Karpas-422 (cell line): Measurements from ENCODE around the gene PIEZO1. TPM values are rescaled to one million over a fixed set of nuclear protein-coding genes. Genes with fewer than 3 reads are reported as not detected.

ENCODE experiments used
- DNase-seq: peaks from one replicate; pipeline ENCODE4 v3.0.0-alpha.2; 2015
- H2AFZ ChIP-seq: fragments of 200-600 bp; sonication (generic); 2 replicates; pipeline ENCODE4 v1.6.1; 2014; ENCODE audit warnings: antibody characterized with exemption, low read length, mixed read lengths
- H3K27ac ChIP-seq: fragments of 200-600 bp; sonication (generic); 2 replicates; pipeline ENCODE4 v1.5.1; 2014; ENCODE audit warnings: mild to moderate bottlenecking, low read length, moderate library complexity
- H3K27me3 ChIP-seq: fragments of 200-600 bp; sonication (generic); 2 replicates; pipeline ENCODE4 v1.6.1; 2014; ENCODE audit warnings: low read length, mixed read lengths
- H3K36me3 ChIP-seq: fragments of 200-600 bp; sonication (generic); 2 replicates; pipeline ENCODE4 v1.6.1; 2014; ENCODE audit warnings: low read length, mixed read lengths; ENCODE audit not compliant: insufficient read depth
- H3K4me1 ChIP-seq: fragments of 200-600 bp; sonication (generic); 2 replicates; pipeline ENCODE4 v1.6.1; 2014; ENCODE audit warnings: mild to moderate bottlenecking, low read length, mixed read lengths
- H3K4me2 ChIP-seq: fragments of 200-600 bp; sonication (generic); 2 replicates; pipeline ENCODE4 v1.6.1; 2014; ENCODE audit warnings: low read length, low read depth, mild to moderate bottlenecking; ENCODE audit not compliant: poor library complexity, severe bottlenecking
- H3K4me3 ChIP-seq: fragments of 200-600 bp; sonication (generic); 2 replicates; pipeline ENCODE4 v1.5.1; 2014; ENCODE audit warnings: mild to moderate bottlenecking, antibody characterized with exemption, low read length, mixed read lengths
- H3K79me2 ChIP-seq: fragments of 200-600 bp; sonication (generic); 2 replicates; pipeline ENCODE4 v1.6.1; 2014; ENCODE audit warnings: mild to moderate bottlenecking, low read length, mixed read lengths
- H3K9ac ChIP-seq: fragments of 200-600 bp; sonication (generic); 2 replicates; pipeline ENCODE4 v1.6.0; 2014; ENCODE audit warnings: low read length
- H3K9me2 ChIP-seq: fragments of 200-600 bp; sonication (generic), shearing (Covaris generic); replicated peaks from 2 replicates; pipeline ENCODE4 v1.6.0; 2014; ENCODE audit warnings: mild to moderate bottlenecking, low read length, moderate library complexity; ENCODE audit not compliant: insufficient read depth
- H3K9me3 ChIP-seq: fragments of 300-700, 200-600 bp; sonication (generic); 2 replicates; pipeline ENCODE4 v1.6.1; 2014; ENCODE audit warnings: low read length, mixed read lengths
- H4K20me1 ChIP-seq: fragments of 200-600 bp; sonication (generic); 2 replicates; pipeline ENCODE4 v1.6.1; 2014; ENCODE audit warnings: mild to moderate bottlenecking, antibody characterized with exemption, low read length, low read depth; ENCODE audit not compliant: insufficient read depth
- total RNA-seq: library from RNA; depleted of rRNA; stranded (reverse); fragments of >200 nt; shearing (Covaris generic); gene quantifications from 2 replicates; pipeline ENCODE4 v1.2.3, GENCODE V29; 2014; ENCODE audit warnings: low replicate concordance

The PIEZO1 gene
- total RNA-seq, 1 experiment from 2014 or later: 1.8 TPM

DNA sequence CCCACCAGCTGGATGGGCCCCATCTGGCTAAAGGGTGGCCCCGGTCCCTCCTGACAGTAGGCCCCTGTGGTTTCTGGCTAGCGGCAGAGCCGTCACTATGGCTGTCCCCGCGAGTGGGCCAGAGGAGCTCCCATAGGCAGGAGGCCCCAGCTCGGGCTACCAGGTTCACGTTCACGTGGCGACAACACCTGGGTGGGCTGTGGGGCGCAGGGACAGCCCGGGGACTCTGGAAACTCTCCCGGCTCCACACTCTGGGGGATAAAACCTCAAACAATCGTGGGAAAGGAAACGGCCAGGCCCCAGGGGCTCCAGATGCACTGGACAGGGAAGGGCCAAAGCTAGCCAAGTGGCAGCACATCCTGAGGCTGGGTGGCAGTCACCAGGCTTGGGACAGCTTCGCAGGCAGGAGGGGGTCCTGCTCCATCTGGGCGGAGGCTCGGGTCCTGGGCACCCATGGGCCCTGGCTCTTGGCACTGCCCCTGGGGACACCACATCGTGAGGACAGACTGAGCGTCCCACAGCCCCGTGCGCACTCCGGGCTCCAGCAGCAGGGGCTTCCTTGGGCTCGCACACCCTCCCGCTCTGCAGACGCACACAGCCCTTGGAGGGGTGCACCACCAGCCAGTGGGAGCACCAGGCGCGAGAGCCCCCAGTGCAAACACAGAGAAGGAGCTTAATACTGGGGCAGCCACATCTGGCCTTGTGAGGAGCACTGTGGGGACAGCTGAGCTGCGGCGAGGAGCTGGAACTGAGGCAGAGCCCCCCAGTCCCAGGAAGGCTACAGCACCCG is 83.2 kb downstream of the PIEZO1 start:
- Histone ChIP-seq H3K79me2 (peaks cover 9% of the 10 kb centered on the region; the same call in 1 of the 2 replicates), H3K4me2 (peak overlapping the region; percentile 79), H3K9me2 (no peaks in the 10 kb centered on the region)

DNA sequence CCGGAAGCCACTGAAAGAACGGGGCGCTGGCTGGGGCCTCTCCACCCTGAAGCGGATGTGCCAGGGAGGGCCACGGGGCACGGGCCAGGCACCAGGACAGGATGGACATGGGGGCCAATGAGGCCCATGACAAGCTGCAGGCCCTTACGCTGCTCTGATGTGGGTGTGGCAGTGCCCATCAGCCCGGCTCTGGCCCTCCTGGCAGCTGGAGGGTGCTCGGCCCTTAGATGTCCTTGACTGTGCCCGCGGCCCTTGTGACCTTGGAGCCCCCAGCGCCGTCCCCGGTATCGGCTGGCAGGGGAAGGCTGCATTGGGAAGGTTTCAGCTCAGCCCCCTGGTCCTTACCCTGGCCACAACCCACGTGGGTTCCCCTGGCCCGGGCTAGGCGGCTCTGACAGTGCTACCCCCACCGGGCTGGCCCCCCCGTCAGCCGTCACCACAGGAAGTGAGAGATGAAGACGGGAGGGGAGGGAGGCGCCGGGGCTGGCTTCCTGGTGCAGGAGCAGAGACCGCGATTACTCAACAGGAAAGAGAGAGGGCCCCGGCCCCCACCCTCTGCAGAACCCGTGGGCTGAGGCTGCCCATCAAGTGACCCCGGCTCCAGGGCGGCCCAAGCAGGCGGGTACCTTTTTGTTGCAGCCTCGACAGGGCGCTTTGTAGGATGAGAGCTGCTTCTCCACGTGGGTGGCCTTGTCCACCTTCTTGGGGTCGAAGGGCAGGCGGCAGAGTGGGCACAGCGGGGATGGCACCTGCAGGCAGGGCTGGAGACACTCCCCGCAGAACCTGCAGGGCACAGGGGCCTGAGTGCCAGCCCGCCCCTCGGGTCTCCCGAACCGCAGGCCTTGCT is 84.2 kb downstream of the PIEZO1 start:
- Histone ChIP-seq H3K36me3 (no peaks in the 10 kb centered on the region), H3K9me2 (no peaks in the 10 kb centered on the region), H3K4me1 (peaks cover 44% of the 10 kb centered on the region), H2AFZ (no peak overlapping the region), H3K9ac (peak overlapping the region; percentile 83), H3K9me3 (no peaks in the 10 kb centered on the region), H3K4me2 (peak overlapping the region; percentile 79), H4K20me1 (peaks cover 21% of the 10 kb centered on the region; the same call in 1 of the 2 replicates), H3K27me3 (no peaks in the 10 kb centered on the region), H3K4me3 (peak overlapping the region; percentile 70), H3K27ac (peak overlapping the region; percentile 61; the same call in 1 of the 2 replicates), H3K79me2 (0 out of 2 replicates have a peak, but pooled peaks cover 5% of the 10 kb centered on the region)
- DNase-seq: peak; percentile 90

More for the DNA sequence above, 83.2 kb downstream of the PIEZO1 start:
- Histone ChIP-seq H3K4me3 (peak overlapping the region; percentile 70), H2AFZ (no peak overlapping the region), H3K9me3 (no peaks in the 10 kb centered on the region), H3K27ac (no peak overlapping the region), H3K27me3 (no peaks in the 10 kb centered on the region), H3K9ac (peak overlapping the region; percentile 83), H4K20me1 (peaks cover 21% of the 10 kb centered on the region; the same call in 1 of the 2 replicates), H3K4me1 (peaks cover 44% of the 10 kb centered on the region), H3K36me3 (no peaks in the 10 kb centered on the region)
- no peak for DNase-seq

DNA sequence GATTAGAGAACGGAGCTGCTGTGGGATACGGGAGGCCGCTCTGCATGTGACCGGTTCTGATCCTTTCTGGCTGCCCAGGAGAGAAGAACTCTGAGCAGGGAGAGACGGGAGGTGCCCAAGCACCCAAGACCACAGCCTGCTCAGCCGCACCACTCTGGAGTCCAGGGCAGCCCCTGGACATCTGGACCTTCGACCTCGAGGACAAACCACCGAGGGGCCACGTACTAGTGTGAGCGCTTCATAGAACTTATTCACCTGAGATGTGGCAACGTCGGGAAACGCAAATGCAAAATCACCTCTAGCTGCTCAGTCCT is 84.7 kb downstream of the PIEZO1 start:
- Histone ChIP-seq H3K9ac (peak overlapping the region; percentile 83), H3K4me3 (peak overlapping the region; percentile 70; the same call in 1 of the 2 replicates), H3K27ac (peak overlapping the region; percentile 61; the same call in 1 of the 2 replicates), H3K4me1 (peaks cover 41% of the 10 kb centered on the region), H3K9me3 (no peaks in the 10 kb centered on the region), H2AFZ (no peak overlapping the region), H3K79me2 (0 out of 2 replicates have a peak, but pooled peaks cover 5% of the 10 kb centered on the region), H3K9me2 (no peaks in the 10 kb centered on the region), H4K20me1 (peaks cover 20% of the 10 kb centered on the region; the same call in 1 of the 2 replicates), H3K27me3 (no peaks in the 10 kb centered on the region), H3K36me3 (no peaks in the 10 kb centered on the region), H3K4me2 (peak overlapping the region; percentile 79)
- DNase-seq: no peak

DNA sequence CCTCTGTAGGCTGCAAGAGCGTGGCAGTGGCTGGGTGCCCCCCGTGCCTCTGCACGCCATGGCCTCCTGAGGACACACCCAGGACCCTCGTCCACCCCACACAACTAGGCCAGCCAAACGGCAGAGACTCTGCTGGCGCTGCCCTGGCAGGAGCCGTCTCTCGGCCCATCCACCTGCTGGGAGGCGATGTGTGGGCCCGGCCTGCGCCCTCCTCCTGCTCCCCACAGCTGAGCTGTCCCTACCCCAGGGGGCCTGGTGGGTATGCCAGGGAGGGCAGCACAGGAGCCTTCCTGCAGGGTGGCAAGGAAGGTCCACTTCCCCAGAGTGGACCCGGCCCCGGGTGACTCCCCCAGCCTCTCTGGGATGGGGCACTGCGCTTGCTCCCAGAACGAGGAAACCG is 85.8 kb downstream of the PIEZO1 start:
- H3K4me3 ChIP-seq: no peak overlapping the region
- no peak overlapping the region for H3K9ac ChIP-seq
- H3K27me3 ChIP-seq: no peaks in the 10 kb centered on the region
- 0 out of 2 replicates have a peak, but pooled peaks cover 5% of the 10 kb centered on the region for H3K79me2 ChIP-seq
- H3K36me3 ChIP-seq: no peaks in the 10 kb centered on the region
- H3K27ac ChIP-seq: no peak overlapping the region
- peaks cover 32% of the 10 kb centered on the region for H3K4me1 ChIP-seq
- H3K9me3 ChIP-seq: no peaks in the 10 kb centered on the region
- no peak for DNase-seq
- H4K20me1 ChIP-seq: peaks cover 11% of the 10 kb centered on the region; the same call in 1 of the 2 replicates
- H2AFZ ChIP-seq: no peak overlapping the region
- H3K4me2 ChIP-seq: no peak overlapping the region
- H3K9me2 ChIP-seq: no peaks in the 10 kb centered on the region

DNA sequence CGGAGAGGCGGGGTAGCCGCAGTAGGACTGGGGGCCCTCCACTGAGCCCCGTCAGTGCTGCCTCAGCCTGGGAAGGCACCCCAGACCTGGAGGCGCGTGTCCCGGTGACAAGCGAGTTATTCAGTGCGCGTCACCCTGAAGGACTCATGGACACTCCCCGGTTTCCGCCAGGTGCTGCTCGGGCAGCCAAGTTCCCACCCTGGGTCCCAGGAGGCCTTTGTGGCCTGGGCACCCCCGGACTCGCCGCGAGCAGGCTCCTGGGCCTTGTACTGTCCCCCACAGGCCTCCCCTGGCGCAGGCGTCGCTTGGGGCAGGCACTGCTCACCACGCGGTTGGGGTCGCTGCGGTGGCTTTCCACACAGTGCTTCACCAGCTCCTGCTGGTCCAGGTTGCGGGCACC is 86.4 kb downstream of the PIEZO1 start:
- Histone ChIP-seq H3K79me2 (0 out of 2 replicates have a peak, but pooled peaks cover 5% of the 10 kb centered on the region), H3K9ac (no peak overlapping the region), H3K4me3 (no peak overlapping the region), H3K36me3 (no peaks in the 10 kb centered on the region), H3K27me3 (no peaks in the 10 kb centered on the region), H4K20me1 (peaks cover 5% of the 10 kb centered on the region; the same call in 1 of the 2 replicates), H3K4me1 (peaks cover 26% of the 10 kb centered on the region), H3K9me2 (no peaks in the 10 kb centered on the region), H2AFZ (no peak overlapping the region), H3K4me2 (no peak overlapping the region), H3K9me3 (no peaks in the 10 kb centered on the region), H3K27ac (no peak overlapping the region)
- no peak for DNase-seq

DNA sequence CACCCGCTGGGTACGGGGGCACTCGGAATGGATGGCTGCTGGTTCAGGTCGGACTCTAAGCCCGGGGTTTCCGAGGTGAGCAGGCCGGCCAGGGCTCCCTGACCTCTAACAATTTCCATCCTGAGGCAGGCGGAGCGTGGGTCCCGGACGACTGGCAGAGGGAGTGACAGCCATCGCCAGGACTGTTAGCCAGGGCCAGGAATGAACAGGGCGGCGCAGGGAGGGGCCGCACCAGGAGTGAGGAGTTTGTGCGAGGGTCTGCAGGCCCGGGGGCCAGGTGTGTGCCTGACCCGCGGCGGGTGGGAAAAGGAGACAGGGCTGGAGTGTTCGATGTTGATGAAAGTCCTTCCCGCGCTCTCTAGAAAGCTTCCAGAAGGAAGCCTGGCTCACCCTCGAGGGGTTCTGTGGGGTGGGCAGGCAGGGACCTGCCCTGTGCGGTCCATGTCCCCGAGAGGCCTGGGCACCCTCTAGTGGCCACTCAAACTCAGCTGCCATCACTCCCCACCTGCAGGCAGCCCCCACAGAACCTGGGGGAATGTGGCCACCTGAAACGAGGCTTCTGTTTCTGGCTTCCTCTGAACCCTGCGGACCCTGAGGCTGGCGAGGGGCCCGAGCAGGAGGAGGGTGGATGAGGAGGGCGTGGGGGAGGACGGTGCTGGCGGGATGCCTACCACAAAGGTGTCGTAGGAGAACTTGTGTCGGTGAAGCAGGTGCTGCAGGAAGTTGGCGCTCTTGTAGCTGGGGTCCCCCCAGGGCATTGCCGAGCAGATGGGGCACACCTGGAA is 87.0 kb downstream of the PIEZO1 start:
- peaks cover 23% of the 10 kb centered on the region for H3K4me1 ChIP-seq
- no peaks in the 10 kb centered on the region for H3K36me3 ChIP-seq
- H3K9ac ChIP-seq: no peak overlapping the region
- no peaks in the 10 kb centered on the region for H3K27me3 ChIP-seq
- 0 out of 2 replicates have a peak, but pooled peaks cover 5% of the 10 kb centered on the region for H3K79me2 ChIP-seq
- DNase-seq: no peak
- no peaks in the 10 kb centered on the region for H3K9me2 ChIP-seq
- no peak overlapping the region for H3K27ac ChIP-seq
- no peak overlapping the region for H2AFZ ChIP-seq
- no peaks in the 10 kb centered on the region for H3K9me3 ChIP-seq
- H3K4me3 ChIP-seq: no peak overlapping the region
- H4K20me1 ChIP-seq: no peaks in the 10 kb centered on the region
- no peak overlapping the region for H3K4me2 ChIP-seq

DNA sequence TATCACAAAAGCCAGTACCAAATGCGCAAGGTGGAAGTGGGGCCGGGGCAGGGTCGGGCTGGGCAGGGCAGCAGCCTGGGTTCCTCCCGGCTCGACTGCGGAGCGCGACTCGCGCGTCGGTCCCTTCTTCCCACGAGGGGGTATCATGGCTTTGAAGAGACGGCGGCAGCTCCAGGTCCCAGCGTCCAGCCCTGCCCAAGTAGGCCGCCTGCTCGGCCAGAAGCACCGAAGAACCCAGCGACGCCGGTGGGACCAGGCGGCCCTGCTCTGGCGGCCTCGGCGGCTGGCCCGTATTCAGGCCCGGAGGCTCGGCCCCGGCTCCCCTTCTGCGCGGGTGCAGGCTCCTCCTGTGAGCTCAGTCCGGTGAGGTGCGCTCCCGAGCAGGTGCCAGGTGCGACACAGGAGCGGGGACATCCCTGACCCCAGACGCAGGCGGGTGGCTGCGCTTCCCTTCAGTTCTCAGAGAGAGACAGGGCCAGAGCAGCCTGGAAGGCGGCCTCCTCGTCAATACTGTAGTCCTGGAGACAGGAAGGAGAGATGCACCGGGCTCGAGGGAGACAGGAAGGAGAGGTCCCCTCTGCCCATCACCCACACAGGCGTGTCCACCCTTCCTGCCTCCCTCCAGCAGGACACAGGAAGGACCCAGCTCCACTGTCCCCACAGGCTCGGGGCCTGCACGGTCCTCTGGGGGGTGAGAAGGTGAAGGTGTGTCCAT is 87.7 kb downstream of the PIEZO1 start:
- Histone ChIP-seq H3K27me3 (no peaks in the 10 kb centered on the region), H3K27ac (no peak overlapping the region), H3K9me3 (no peaks in the 10 kb centered on the region), H2AFZ (no peak overlapping the region), H3K9ac (no peak overlapping the region), H3K4me2 (no peak overlapping the region), H4K20me1 (no peaks in the 10 kb centered on the region), H3K9me2 (no peaks in the 10 kb centered on the region), H3K36me3 (no peaks in the 10 kb centered on the region), H3K4me1 (peaks cover 23% of the 10 kb centered on the region), H3K4me3 (no peak overlapping the region), H3K79me2 (0 out of 2 replicates have a peak, but pooled peaks cover 5% of the 10 kb centered on the region)
- no peak for DNase-seq
